ENCODE data around the gene DAB1. TPM values are rescaled to one million over a fixed set of nuclear protein-coding genes. Genes with fewer than 3 reads are reported as not detected.

The DAB1 gene
- total RNA-seq, 6 donors from 2014 or later: 0.15 to 0.20 TPM; not detected in 4

GRCh38 chr1:57258557-57259325 lies 165.1 kb downstream of the DAB1 start:
- no peaks in the 10 kb centered on the region for H3K27me3 ChIP-seq
- WGBS, 2 donors: 92 to 95% methylated on average over 5 of the region's 5 CpGs

GRCh38 chr1:57255945-57256344 lies 167.9 kb downstream of the DAB1 start:
- no peak for DNase-seq
- WGBS, 2 donors: 84 to 93% methylated on average over 5 of the region's 5 CpGs
- Histone ChIP-seq H3K36me3 (no peaks in the 10 kb centered on the region), H3K27me3 (no peaks in the 10 kb centered on the region), H3K4me1 (no peaks in the 10 kb centered on the region), H3K4me3 (no peak overlapping the region), H3K9me3 (peaks cover 0 to 4% (median 1%) of the 10 kb centered on the region in 4 donors), H3K27ac (no peak overlapping the region)
- TF ChIP-seq POLR2AphosphoS5 (IDR thresholded peaks at IDR 0.05) (no peak), POLR2A (IDR thresholded peaks at IDR 0.05) (no peak), EP300 (IDR thresholded peaks at IDR 0.05) (no peak)
- no peak for ATAC-seq (ENCODE audit: low FRiP score in 2 of 2)

More at GRCh38 chr1:57258557-57259325, 165.1 kb downstream of the DAB1 start:
- Histone ChIP-seq H3K36me3 (no peaks in the 10 kb centered on the region), H3K9me3 (peaks cover 0 to 4% (median 1%) of the 10 kb centered on the region in 4 donors), H3K27ac (no peak overlapping the region), H3K4me3 (no peak overlapping the region), H3K4me1 (no peaks in the 10 kb centered on the region)
- no peak for TF ChIP-seq POLR2A (IDR thresholded peaks at IDR 0.05)
- TF ChIP-seq CTCF (IDR thresholded peaks at IDR 0.05): no peak
- TF ChIP-seq POLR2AphosphoS5 (IDR thresholded peaks at IDR 0.05): no peak
- no peak for TF ChIP-seq EP300 (IDR thresholded peaks at IDR 0.05)
- no peak for ATAC-seq (ENCODE audit: low FRiP score in 2 of 2)
- no peak for DNase-seq

DNA sequence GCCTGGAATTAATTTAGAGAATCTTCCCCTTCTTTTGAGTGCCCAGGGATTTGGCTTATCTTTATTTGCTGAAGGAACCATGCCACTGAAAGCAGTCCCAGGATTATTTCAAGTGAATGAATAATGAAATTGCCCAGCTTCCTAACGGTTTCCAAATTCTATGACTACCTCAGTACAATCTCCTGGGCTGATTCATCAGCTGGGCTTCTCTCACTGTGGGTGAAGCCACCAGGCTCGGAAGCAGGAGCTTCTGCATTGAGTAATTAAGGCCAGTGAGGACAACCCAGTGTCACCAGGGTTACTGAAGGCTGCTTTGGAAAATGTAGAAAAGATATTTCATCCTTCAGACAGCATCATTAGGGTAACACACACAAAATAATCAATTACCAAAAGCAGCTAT lies 169.8 kb downstream of the DAB1 start:
- no peak for DNase-seq
- H3K36me3 ChIP-seq: no peaks in the 10 kb centered on the region
- H3K4me1 ChIP-seq: no peaks in the 10 kb centered on the region
- TF ChIP-seq CTCF (IDR thresholded peaks at IDR 0.05) (no peak), POLR2AphosphoS5 (IDR thresholded peaks at IDR 0.05) (no peak), POLR2A (IDR thresholded peaks at IDR 0.05) (no peak), EP300 (IDR thresholded peaks at IDR 0.05) (no peak)
- no peaks in the 10 kb centered on the region for H3K27me3 ChIP-seq
- H3K27ac ChIP-seq: no peak overlapping the region
- ATAC-seq (ENCODE audit: low FRiP score in 2 of 2): no peak
- H3K9me3 ChIP-seq: peaks cover 0 to 4% (median 1%) of the 10 kb centered on the region in 4 donors
- 37 to 53% methylated on average over 2 of the region's 2 CpGs for WGBS, 2 donors
- no peak overlapping the region for H3K4me3 ChIP-seq

DNA sequence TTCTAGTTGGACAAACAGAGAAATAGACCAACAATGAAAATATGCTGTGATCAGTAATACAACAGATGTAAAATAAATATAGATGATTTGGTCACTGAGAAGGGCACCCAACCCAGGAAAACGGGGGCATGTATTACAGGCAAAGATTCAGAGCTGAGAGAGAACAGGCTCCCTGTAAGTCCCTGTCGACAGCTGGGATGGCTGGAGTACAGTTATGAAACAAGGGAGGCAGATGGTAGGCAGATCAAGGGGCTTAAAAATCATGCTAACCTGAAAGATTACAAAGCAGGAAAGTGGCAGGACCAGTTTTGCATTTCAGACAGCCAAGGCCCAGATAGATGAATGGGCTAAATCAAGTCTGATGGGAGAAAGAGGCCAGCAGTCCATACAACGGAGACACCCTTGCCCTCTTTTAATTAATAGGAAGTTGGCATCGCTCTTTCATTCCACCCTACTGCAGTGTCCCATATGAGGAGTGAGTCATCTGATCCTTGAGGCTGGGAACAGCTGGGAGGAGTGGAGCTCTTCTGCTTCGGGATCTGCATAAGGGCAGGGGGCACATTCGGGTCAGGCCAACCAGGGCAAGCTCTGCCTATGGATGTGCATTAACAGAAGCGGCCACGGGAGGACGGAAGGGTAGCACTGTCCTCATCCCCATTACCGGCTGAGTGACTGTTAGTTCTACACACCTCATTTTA lies 171.1 kb downstream of the DAB1 start:
- H3K27me3 ChIP-seq: no peaks in the 10 kb centered on the region
- peaks cover 0 to 3% (median 1%) of the 10 kb centered on the region in 4 donors for H3K9me3 ChIP-seq
- no peak for DNase-seq
- H3K27ac ChIP-seq: no peak overlapping the region
- peak; percentile 8 to 55 for ATAC-seq (ENCODE audit: low FRiP score in 2 of 2)
- WGBS, 2 donors: 75 to 78% methylated on average over 10 of the region's 10 CpGs
- TF ChIP-seq EP300 (IDR thresholded peaks at IDR 0.05): no peak
- no peak for TF ChIP-seq CTCF (IDR thresholded peaks at IDR 0.05)
- TF ChIP-seq POLR2A (IDR thresholded peaks at IDR 0.05): no peak
- no peak for TF ChIP-seq POLR2AphosphoS5 (IDR thresholded peaks at IDR 0.05)
- H3K36me3 ChIP-seq: no peaks in the 10 kb centered on the region
- no peaks in the 10 kb centered on the region for H3K4me1 ChIP-seq
- H3K4me3 ChIP-seq: no peak overlapping the region

DNA sequence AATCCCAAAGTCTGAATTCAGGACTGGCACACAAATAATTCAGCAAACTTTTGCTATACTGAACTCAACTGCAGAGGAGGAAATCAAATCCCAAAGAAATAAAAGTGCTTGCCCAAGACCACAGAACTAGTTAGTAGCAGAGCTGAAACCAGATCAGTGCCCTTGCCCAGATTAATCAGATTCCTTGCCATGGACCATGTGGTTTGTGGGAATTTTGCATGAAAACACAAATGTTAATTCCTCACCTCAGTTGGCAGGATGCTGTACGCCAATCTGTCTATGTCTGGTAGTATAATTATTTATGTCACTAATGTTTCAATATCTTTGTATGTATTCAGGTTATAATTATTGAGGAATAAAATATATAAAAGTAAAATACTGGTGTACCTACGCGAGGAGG lies 173.8 kb downstream of the DAB1 start:
- no peak for TF ChIP-seq POLR2A (IDR thresholded peaks at IDR 0.05)
- no peak for TF ChIP-seq POLR2AphosphoS5 (IDR thresholded peaks at IDR 0.05)
- TF ChIP-seq EP300 (IDR thresholded peaks at IDR 0.05): no peak
- TF ChIP-seq CTCF (IDR thresholded peaks at IDR 0.05): no peak

More for the DNA sequence above, 173.8 kb downstream of the DAB1 start:
- Histone ChIP-seq H3K9me3 (peaks cover 0 to 5% (median 2%) of the 10 kb centered on the region in 4 donors), H3K4me3 (no peak overlapping the region), H3K27me3 (no peaks in the 10 kb centered on the region), H3K27ac (no peak overlapping the region), H3K36me3 (no peaks in the 10 kb centered on the region), H3K4me1 (no peaks in the 10 kb centered on the region)
- no peak for ATAC-seq (ENCODE audit: low FRiP score in 2 of 2)
- WGBS, 2 donors: 94 to 97% methylated on average over 3 of the region's 3 CpGs
- no peak for DNase-seq

Data from upper lobe of left lung (tissue), 6 donors.